ENCODE measurements around the gene PARD3.
"Not testable (repeated sequence)": the region's sequence is repeated elsewhere in the genome, so short reads cannot be mapped to it uniquely, and the experiment has no call there.

The PARD3 gene

GRCh38 chr10:34654211-34654610 is 160.9 kb downstream of the PARD3 start:
- no peak for FAIRE-seq
- no peak for DNase-seq (ENCODE audit: low spot score)

GRCh38 chr10:34653530-34653929 is 161.6 kb downstream of the PARD3 start:
- FAIRE-seq (no peak), DNase-seq (ENCODE audit: low spot score) (no peak)

- FAIRE-seq: no peak
- no peak for DNase-seq (ENCODE audit: low spot score)
Observed at GRCh38 chr10:34651416-34652195, 163.5 kb downstream of the PARD3 start.

- DNase-seq (ENCODE audit: low spot score) (no peak), FAIRE-seq (no peak)
Observed at GRCh38 chr10:34650156-34650555, 164.9 kb downstream of the PARD3 start.

- no peak for FAIRE-seq
- DNase-seq (ENCODE audit: low spot score): no peak
Observed at GRCh38 chr10:34649385-34649784, 165.7 kb downstream of the PARD3 start.

- no peak for DNase-seq (ENCODE audit: low spot score)
- FAIRE-seq: no peak
Observed at GRCh38 chr10:34648919-34649318, 166.2 kb downstream of the PARD3 start.

- FAIRE-seq (no peak), DNase-seq (ENCODE audit: low spot score) (no peak)
Observed at GRCh38 chr10:34647875-34648865, 166.9 kb downstream of the PARD3 start.

GRCh38 chr10:34647160-34647559 is 167.9 kb downstream of the PARD3 start:
- DNase-seq (ENCODE audit: low spot score) (no peak), FAIRE-seq (no peak)

- FAIRE-seq: no peak
- no peak for DNase-seq (ENCODE audit: low spot score)
Observed at GRCh38 chr10:34646331-34646730, 168.8 kb downstream of the PARD3 start.

- FAIRE-seq; DNase-seq (ENCODE audit: low spot score): not testable (repeated sequence)
Observed at GRCh38 chr10:34644815-34645214, 170.3 kb downstream of the PARD3 start.

GRCh38 chr10:34644224-34644623 is 170.9 kb downstream of the PARD3 start:
- DNase-seq (ENCODE audit: low spot score): no peak

GRCh38 chr10:34643620-34644019 is 171.5 kb downstream of the PARD3 start:
- DNase-seq (ENCODE audit: low spot score): no peak
- no peak for FAIRE-seq

More at GRCh38 chr10:34644224-34644623, 170.9 kb downstream of the PARD3 start:
- FAIRE-seq: no peak

GRCh38 chr10:34641913-34642558 is 173.1 kb downstream of the PARD3 start:
- DNase-seq (ENCODE audit: low spot score): no peak
- no peak for FAIRE-seq

- no peak for FAIRE-seq
Observed at GRCh38 chr10:34641147-34641912, 173.8 kb downstream of the PARD3 start.

GRCh38 chr10:34638406-34639054 is 176.6 kb downstream of the PARD3 start:
- DNase-seq (ENCODE audit: low spot score) (peak; percentile 62), FAIRE-seq (peak; percentile 81)

More at GRCh38 chr10:34641147-34641912, 173.8 kb downstream of the PARD3 start:
- DNase-seq (ENCODE audit: low spot score): no peak

- FAIRE-seq: no peak
- DNase-seq (ENCODE audit: low spot score): peak; percentile 16
Observed at GRCh38 chr10:34637418-34637911, 177.6 kb downstream of the PARD3 start.

GRCh38 chr10:34635111-34635510 is 180.0 kb downstream of the PARD3 start:
- FAIRE-seq (no peak), DNase-seq (ENCODE audit: low spot score) (no peak)

- DNase-seq (ENCODE audit: low spot score) (no peak), FAIRE-seq (no peak)
Observed at GRCh38 chr10:34633374-34633773, 181.7 kb downstream of the PARD3 start.

GRCh38 chr10:34629084-34629483 is 186.0 kb downstream of the PARD3 start:
- DNase-seq (ENCODE audit: low spot score): no peak
- no peak for FAIRE-seq

GRCh38 chr10:34628174-34628796 is 186.8 kb downstream of the PARD3 start:
- FAIRE-seq: no peak

More at GRCh38 chr10:34628174-34628796, 186.8 kb downstream of the PARD3 start:
- no peak for DNase-seq (ENCODE audit: low spot score)

All from RCC 7860 (cell line).